Activated gamma-delta T cell (primary cell): ENCODE measurements around the gene CYTH3.
A peak's percentile ranks its signal among the peaks of the same experiment; 100 is the strongest.
"Not testable (repeated sequence)": the region's sequence is repeated elsewhere in the genome, so short reads cannot be mapped to it uniquely, and the experiment has no call there.

Experiments used
- DNase-seq: peaks from one replicate; lab custom pipeline; 2025; lab: John Stamatoyannopoulos, UW
- total RNA-seq, 2 donors: gene quantifications; one replicate each; lab custom pipeline; 2026; lab: John Stamatoyannopoulos, UW

CYTH3 gene
- total RNA-seq = 41.0 to 108 reads per million in 2 donors

GRCh38 chr7:6272481-6273323 is at the start of gene CYTH3:
Gene CYTH3, minus strand, starts transcription at chr7:6272624. Its CDS starts 117 bp downstream, at chr7:6272507.
- peak; percentile 65 for DNase-seq

GRCh38 chr7:6320791-6321190 is 48.4 kb upstream of the CYTH3 start:
- DNase-seq = no peak

GRCh38 chr7:6317797-6318438 is 45.5 kb upstream of the CYTH3 start:
- no peak for DNase-seq

- DNase-seq = no peak
These were observed 43.8 kb upstream of the CYTH3 start for GRCh38 chr7:6316226-6316625.

- DNase-seq = no peak
These were observed 43.3 kb upstream of the CYTH3 start for GRCh38 chr7:6315746-6316145.

GRCh38 chr7:6310271-6310993 is 38.0 kb upstream of the CYTH3 start:
- DNase-seq = no peak

- DNase-seq = no peak
These were observed 35.3 kb upstream of the CYTH3 start for GRCh38 chr7:6307762-6308161.

- DNase-seq = no peak
These were observed 34.0 kb upstream of the CYTH3 start for GRCh38 chr7:6306471-6306870.

- no peak for DNase-seq
These were observed 32.9 kb upstream of the CYTH3 start for GRCh38 chr7:6305330-6305729.

GRCh38 chr7:6301446-6301845 is 29.0 kb upstream of the CYTH3 start:
- DNase-seq = not testable (repeated sequence)

GRCh38 chr7:6299774-6300173 is 27.4 kb upstream of the CYTH3 start:
- no peak for DNase-seq

- no peak for DNase-seq
These were observed 22.4 kb upstream of the CYTH3 start for GRCh38 chr7:6294839-6295238.

GRCh38 chr7:6293202-6293601 is 20.8 kb upstream of the CYTH3 start:
- DNase-seq = no peak

GRCh38 chr7:6291941-6292340 is 19.5 kb upstream of the CYTH3 start:
- DNase-seq = not testable (repeated sequence)

- DNase-seq = no peak
These were observed 19.1 kb upstream of the CYTH3 start for GRCh38 chr7:6291531-6291930.

GRCh38 chr7:6290319-6290741 is 17.9 kb upstream of the CYTH3 start:
- no peak for DNase-seq

- no peak for DNase-seq
These were observed 15.9 kb upstream of the CYTH3 start for GRCh38 chr7:6288270-6288860.

GRCh38 chr7:6286486-6286885 is 14.1 kb upstream of the CYTH3 start:
- DNase-seq = no peak

GRCh38 chr7:6284461-6285360 is 12.3 kb upstream of the CYTH3 start:
- no peak for DNase-seq

GRCh38 chr7:6284055-6284400 is 11.6 kb upstream of the CYTH3 start:
- DNase-seq = no peak

- not testable (repeated sequence) for DNase-seq
These were observed 11.1 kb upstream of the CYTH3 start for GRCh38 chr7:6283391-6284054.
